Measurements from ENCODE around the gene DUOX1. TPM values are rescaled to one million over a fixed set of nuclear protein-coding genes. Genes with fewer than 3 reads are reported as not detected.

DUOX1 gene
- total and polyA plus RNA-seq, 2 experiments from 2014 or later: 0.32 to 1.8 TPM

DNA sequence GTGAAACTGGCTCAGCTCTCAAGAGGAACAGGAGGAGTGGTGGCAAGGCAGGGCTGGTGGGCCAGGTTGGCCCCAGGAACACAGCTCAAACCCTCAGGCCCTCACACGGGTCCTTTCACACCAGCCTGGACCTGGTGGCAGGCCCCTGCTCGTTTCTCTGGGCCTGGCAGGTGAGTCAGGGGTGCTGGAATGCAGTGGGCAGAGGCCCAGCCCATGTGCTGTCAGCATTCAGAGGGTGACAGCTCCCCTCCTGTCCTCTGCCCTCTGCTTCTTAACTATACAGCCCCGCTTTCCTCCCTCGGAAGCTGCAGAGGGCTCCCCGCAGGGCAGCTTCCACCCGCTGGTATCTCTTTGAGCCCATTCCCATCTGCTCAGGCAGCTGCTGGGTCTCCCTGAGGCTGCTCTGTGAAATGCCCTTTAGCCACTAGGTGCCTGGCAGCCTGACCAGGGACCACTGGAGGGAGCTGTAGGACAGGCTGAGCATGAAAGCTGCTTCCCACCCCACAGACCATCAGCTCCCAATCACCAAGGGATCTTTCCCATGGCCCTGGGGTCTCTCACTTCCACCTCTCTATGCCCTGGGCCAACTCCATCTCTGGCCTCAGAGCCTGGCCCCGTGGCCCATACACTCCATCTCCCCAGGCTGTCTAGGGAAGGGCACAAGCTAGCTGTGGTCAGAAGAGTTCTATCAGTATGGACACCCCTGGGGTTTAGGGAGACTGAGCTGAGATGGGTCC lies 33.1 kb downstream of the DUOX1 start:
- TF ChIP-seq EZH2 (IDR thresholded peaks at IDR 0.05; ENCODE audit: insufficient read depth, poor library complexity, severe bottlenecking) (no peak), EZH2phosphoT487 (IDR thresholded peaks at IDR 0.05; ENCODE audit: insufficient read depth, low read depth) (no peak)
- Histone ChIP-seq H3K9ac (peak overlapping the region; percentile 58), H3F3A (ENCODE audit: insufficient read depth) (no peaks in the 10 kb centered on the region; the same call in 1 of the 2 replicates), H3K4me2 (ENCODE audit: unreplicated experiment) (no peak overlapping the region), H3K27me3 (replicated peaks; ENCODE audit: insufficient read depth) (no peaks in the 10 kb centered on the region), H4K20me1 (ENCODE audit: insufficient read depth) (no peaks in the 10 kb centered on the region), H3K9me3 (ENCODE audit: low read depth) (no peaks in the 10 kb centered on the region), H3K9me2 (ENCODE audit: insufficient read depth) (no peaks in the 10 kb centered on the region), H3K36me3 (ENCODE audit: low read depth) (no peaks in the 10 kb centered on the region), H3K4me1 (ENCODE audit: insufficient read depth) (peaks cover 12% of the 10 kb centered on the region), H3K27ac (peak overlapping the region; percentile 56), H3K79me2 (ENCODE audit: insufficient read depth) (no peaks in the 10 kb centered on the region), H3K4me3 (no peak overlapping the region), H2AFZ (peak overlapping the region; percentile 37; the same call in 1 of the 2 replicates)
- in situ Hi-C loops (cut with MboI): loop anchor here (10.0 kb wide), 1 partner anchor 242 kb away; a partner anchor contains a TSS
- 18 to 21% methylated on average over 7 of the region's 7 CpGs for WGBS, 2 experiments (ENCODE audit: low coverage in 1 of 2, low lambda C conversion rate in 2 of 2, missing lambda C conversion rate in 2 of 2)
- DNase-seq: peak; percentile 88

DNA sequence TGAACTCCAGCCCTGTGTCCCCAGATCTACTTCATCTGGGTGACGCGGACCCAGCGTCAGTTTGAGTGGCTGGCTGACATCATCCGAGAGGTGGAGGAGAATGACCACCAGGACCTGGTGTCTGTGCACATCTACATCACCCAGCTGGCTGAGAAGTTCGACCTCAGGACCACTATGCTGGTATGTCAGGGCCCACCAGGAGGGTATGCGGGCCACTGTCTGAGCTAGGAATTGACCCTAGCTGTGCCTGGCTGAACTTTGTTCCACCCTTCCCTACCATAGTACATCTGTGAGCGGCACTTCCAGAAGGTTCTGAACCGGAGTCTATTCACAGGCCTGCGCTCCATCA lies 33.7 kb downstream of the DUOX1 start:
- H3K4me2 ChIP-seq (ENCODE audit: unreplicated experiment): no peak overlapping the region

GRCh38 chr15:45164914-45165313 lies 35.1 kb downstream of the DUOX1 start:
- TF ChIP-seq EZH2 (IDR thresholded peaks at IDR 0.05; ENCODE audit: insufficient read depth, poor library complexity, severe bottlenecking) (no peak), EZH2phosphoT487 (IDR thresholded peaks at IDR 0.05; ENCODE audit: insufficient read depth, low read depth) (no peak)
- H3K4me3 ChIP-seq: no peak overlapping the region
- H3K27me3 ChIP-seq (replicated peaks; ENCODE audit: insufficient read depth): no peaks in the 10 kb centered on the region
- H3K9me3 ChIP-seq (ENCODE audit: low read depth): no peaks in the 10 kb centered on the region
- H3K27ac ChIP-seq: no peak overlapping the region
- no peaks in the 10 kb centered on the region for H3K79me2 ChIP-seq (ENCODE audit: insufficient read depth)
- H3F3A ChIP-seq (ENCODE audit: insufficient read depth): no peaks in the 10 kb centered on the region; the same call in 1 of the 2 replicates
- no peaks in the 10 kb centered on the region for H3K36me3 ChIP-seq (ENCODE audit: low read depth)
- in situ Hi-C loops (cut with MboI): loop anchor here (10.0 kb wide), 1 partner anchor 240 kb away; a partner anchor contains a TSS
- H3K4me1 ChIP-seq (ENCODE audit: insufficient read depth): peaks cover 12% of the 10 kb centered on the region
- H2AFZ ChIP-seq: no peak overlapping the region
- no peak for DNase-seq
- no peak overlapping the region for H3K9ac ChIP-seq
- no peaks in the 10 kb centered on the region for H4K20me1 ChIP-seq (ENCODE audit: insufficient read depth)
- no peak overlapping the region for H3K4me2 ChIP-seq (ENCODE audit: unreplicated experiment)
- 95 to 100% methylated on average over 1 of the region's 1 CpG for WGBS, 2 experiments (ENCODE audit: low coverage in 1 of 2, low lambda C conversion rate in 2 of 2, missing lambda C conversion rate in 2 of 2)
- no peaks in the 10 kb centered on the region for H3K9me2 ChIP-seq (ENCODE audit: insufficient read depth)

More for the DNA sequence above, 33.7 kb downstream of the DUOX1 start:
- Histone ChIP-seq H3K4me1 (ENCODE audit: insufficient read depth) (peaks cover 12% of the 10 kb centered on the region), H3F3A (ENCODE audit: insufficient read depth) (no peaks in the 10 kb centered on the region; the same call in 1 of the 2 replicates), H3K9me2 (ENCODE audit: insufficient read depth) (no peaks in the 10 kb centered on the region), H3K4me3 (no peak overlapping the region), H3K27ac (peak overlapping the region; percentile 56), H3K27me3 (replicated peaks; ENCODE audit: insufficient read depth) (no peaks in the 10 kb centered on the region), H3K9me3 (ENCODE audit: low read depth) (no peaks in the 10 kb centered on the region), H3K36me3 (ENCODE audit: low read depth) (no peaks in the 10 kb centered on the region), H3K79me2 (ENCODE audit: insufficient read depth) (no peaks in the 10 kb centered on the region), H4K20me1 (ENCODE audit: insufficient read depth) (no peaks in the 10 kb centered on the region), H3K9ac (0 out of 2 replicates have a peak overlapping the region, but pooled peaks have one; percentile 58), H2AFZ (peak overlapping the region; percentile 35; the same call in 1 of the 2 replicates)
- DNase-seq: no peak
- 84 to 92% methylated on average over 9 of the region's 9 CpGs for WGBS, 2 experiments (ENCODE audit: low coverage in 1 of 2, low lambda C conversion rate in 2 of 2, missing lambda C conversion rate in 2 of 2)
- TF ChIP-seq EZH2 (IDR thresholded peaks at IDR 0.05; ENCODE audit: insufficient read depth, poor library complexity, severe bottlenecking) (no peak), EZH2phosphoT487 (IDR thresholded peaks at IDR 0.05; ENCODE audit: insufficient read depth, low read depth) (no peak)
- in situ Hi-C loops (cut with MboI): loop anchor here (10.0 kb wide), 1 partner anchor 241 kb away; a partner anchor contains a TSS

DNA sequence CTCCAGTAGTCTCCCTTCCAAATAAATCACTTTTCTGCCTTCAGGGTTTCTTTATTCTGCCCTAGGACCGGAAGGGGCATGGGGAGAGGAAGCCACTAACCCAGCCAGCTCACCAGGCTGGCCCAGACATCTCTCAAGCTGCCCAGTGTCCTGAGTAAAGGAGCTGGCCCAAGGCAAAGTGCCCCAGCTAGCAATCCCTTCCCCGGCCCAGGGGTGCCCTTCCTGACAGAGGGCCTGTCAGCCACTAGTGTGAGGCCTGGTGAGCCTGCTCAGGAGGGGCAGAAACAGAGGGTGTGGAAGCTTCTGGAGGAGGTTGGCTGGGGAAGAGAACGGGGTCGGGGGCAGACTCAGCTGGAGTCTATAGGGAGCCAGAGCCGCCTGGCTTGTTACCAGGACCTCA lies 35.7 kb downstream of the DUOX1 start:
- 64 to 83% methylated on average over 3 to 4 of the region's 5 CpGs for WGBS, 2 experiments (ENCODE audit: low coverage in 1 of 2, low lambda C conversion rate in 2 of 2, missing lambda C conversion rate in 2 of 2)
- Histone ChIP-seq H3K4me1 (ENCODE audit: insufficient read depth) (peaks cover 12% of the 10 kb centered on the region), H3K27me3 (replicated peaks; ENCODE audit: insufficient read depth) (no peaks in the 10 kb centered on the region), H3K36me3 (ENCODE audit: low read depth) (no peaks in the 10 kb centered on the region), H3K79me2 (ENCODE audit: insufficient read depth) (no peaks in the 10 kb centered on the region), H3K27ac (no peak overlapping the region), H3F3A (ENCODE audit: insufficient read depth) (no peaks in the 10 kb centered on the region; the same call in 1 of the 2 replicates), H3K9me3 (ENCODE audit: low read depth) (no peaks in the 10 kb centered on the region), H4K20me1 (ENCODE audit: insufficient read depth) (no peaks in the 10 kb centered on the region), H3K4me2 (ENCODE audit: unreplicated experiment) (no peak overlapping the region), H3K9me2 (ENCODE audit: insufficient read depth) (no peaks in the 10 kb centered on the region), H3K9ac (no peak overlapping the region), H3K4me3 (no peak overlapping the region), H2AFZ (no peak overlapping the region)
- DNase-seq: no peak
- in situ Hi-C loops (cut with MboI): loop anchor here (10.0 kb wide), 1 partner anchor 239 kb away; a partner anchor contains a TSS
- TF ChIP-seq EZH2 (IDR thresholded peaks at IDR 0.05; ENCODE audit: insufficient read depth, poor library complexity, severe bottlenecking) (no peak), EZH2phosphoT487 (IDR thresholded peaks at IDR 0.05; ENCODE audit: insufficient read depth, low read depth) (no peak)

Data from GM23248 (cell line).